Small intestine (tissue), 7 donors: ENCODE measurements around the gene LRP10. TPM values are rescaled to one million over a fixed set of nuclear protein-coding genes. Genes with fewer than 3 reads are reported as not detected.
A peak's percentile ranks its signal among the peaks of the same experiment; 100 is the strongest.

Experiments
- DNase-seq, 2 donors: peaks; one replicate each; pipeline versions ENCODE4 v3.0.0 to v3.0.0-alpha.2; 2013
- FAIRE-seq: peaks from 2 replicates; lab custom pipeline; 2012; peaks lifted over from hg19 to GRCh38; lab: Jason Lieb, UNC
- H3K27ac ChIP-seq, 3 donors: one replicate each; pipeline ENCODE4 v1.5.1; 2013; ENCODE audit warnings: low read length in 2 of 3, mild to moderate bottlenecking in 2 of 3, control low read depth in 1 of 3, inconsistent platforms in 1 of 3, low read depth in 1 of 3, moderate library complexity in 1 of 3
- H3K27me3 ChIP-seq, 3 donors: one replicate each; pipeline ENCODE4 v1.6.1; 2013; ENCODE audit warnings: low read length in 3 of 3, inconsistent platforms in 1 of 3; ENCODE audit not compliant: control insufficient read depth in 3 of 3, insufficient read depth in 3 of 3
- H3K36me3 ChIP-seq, 3 donors: one replicate each; pipeline ENCODE4 v1.6.1; 2013; ENCODE audit warnings: low read length in 3 of 3, inconsistent platforms in 1 of 3, low read depth in 1 of 3, mild to moderate bottlenecking in 1 of 3, moderate library complexity in 1 of 3; ENCODE audit not compliant: control insufficient read depth in 3 of 3, insufficient read depth in 2 of 3
- H3K4me1 ChIP-seq, 3 donors: one replicate each; pipeline ENCODE4 v1.6.1; 2013; ENCODE audit warnings: low read length in 2 of 3, inconsistent platforms in 1 of 3, low read depth in 1 of 3, mild to moderate bottlenecking in 1 of 3, moderate library complexity in 1 of 3; ENCODE audit not compliant: control insufficient read depth in 3 of 3, insufficient read depth in 2 of 3
- H3K4me3 ChIP-seq, 3 donors: one replicate each; pipeline ENCODE4 v1.5.1; 2013; ENCODE audit warnings: low read length in 3 of 3, control low read depth in 1 of 3, inconsistent platforms in 1 of 3, low read depth in 1 of 3, mild to moderate bottlenecking in 1 of 3, moderate library complexity in 1 of 3
- H3K9me3 ChIP-seq, 2 donors: one replicate each; pipeline ENCODE4 v1.6.1; 2013; ENCODE audit warnings: low read depth in 1 of 2, low read length in 1 of 2; ENCODE audit not compliant: control insufficient read depth in 2 of 2, insufficient read depth in 1 of 2
- WGBS, 3 donors: extraction: QIAGEN DNeasy Blood & Tissue Kit; methylation state at CpG; one replicate each; pipeline ENCODE4 v1.1.7; 2013; 5-methylcytosine and 5-hydroxymethylcytosine counted together
- polyA plus RNA-seq, 4 donors: library from polyadenylated mRNA; stranded (reverse) in 3 of 4; unstranded in 1 of 4; fragments of 200-250 nt in 3 of 4; fragments of 120-200 nt in 1 of 4; gene quantifications; one replicate each; pipeline versions ENCODE4 v1.2.1 to v1.2.3, GENCODE V29; 2013
- donor health status: healthy with polysubstance abuse.
- donor health status: control.
- donor health status: control.
- donor health status: Bipolar disorder and iron deficiency.
- donor health status: healthy.

The LRP10 gene
- polyA plus RNA-seq, 4 donors = 19.7 to 107 (median 57.8) TPM

DNA sequence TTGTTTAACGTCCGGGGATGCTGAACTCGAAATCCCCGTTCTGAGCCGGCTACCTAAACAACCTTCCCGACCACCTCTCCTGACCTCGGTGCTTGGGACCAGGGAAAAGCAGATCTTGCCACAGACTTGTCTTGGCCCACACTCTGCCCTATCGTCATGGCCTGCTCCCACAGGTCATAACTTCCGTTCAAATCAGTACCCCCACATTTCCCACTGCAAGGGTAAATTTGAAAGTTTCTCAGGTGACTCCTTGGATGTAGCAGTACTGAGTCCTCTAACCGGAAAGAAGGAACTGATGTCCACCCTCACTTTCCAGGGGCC is 48.0 kb downstream of the LRP10 start:
- Histone ChIP-seq H3K4me3 (peak overlapping the region in 2 of 3 donors; percentile 17 to 35), H3K4me1 (peaks cover 0 to 21% (median 1%) of the 10 kb centered on the region in 3 donors), H3K27me3 (no peaks in the 10 kb centered on the region), H3K36me3 (peaks cover 1 to 39% (median 6%) of the 10 kb centered on the region in 3 donors), H3K9me3 (no peaks in the 10 kb centered on the region), H3K27ac (peak overlapping the region; percentile 78 to 100 (median 81))
- WGBS, 3 donors = 8 to 10% (median 9%) methylated on average over 10 of the region's 10 CpGs
- DNase-seq (no peak), FAIRE-seq (no peak)

DNA sequence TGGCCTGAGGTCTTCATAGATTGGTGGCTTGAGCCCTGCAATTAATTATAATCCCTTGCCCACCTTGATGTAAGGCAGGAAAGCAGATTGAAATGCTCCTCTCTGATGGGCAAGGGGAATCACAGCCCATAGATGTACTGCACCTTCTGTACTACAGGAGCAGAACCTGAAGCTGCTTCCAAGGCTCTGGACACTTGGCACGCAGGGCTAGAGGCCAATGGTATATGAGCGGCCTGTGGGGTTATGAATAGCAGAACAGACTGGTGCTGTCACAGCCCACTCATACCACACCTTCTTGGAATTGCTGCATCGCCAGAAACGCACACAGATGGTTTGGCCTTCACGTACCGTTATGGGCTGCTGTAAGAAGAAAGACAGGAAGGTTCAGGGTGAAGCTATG is 49.2 kb downstream of the LRP10 start:
- no peaks in the 10 kb centered on the region for H3K9me3 ChIP-seq
- H3K36me3 ChIP-seq = peaks cover 1 to 40% (median 8%) of the 10 kb centered on the region in 3 donors
- no peak for DNase-seq
- H3K4me3 ChIP-seq = no peak overlapping the region
- peaks cover 0 to 21% (median 1%) of the 10 kb centered on the region in 3 donors for H3K4me1 ChIP-seq
- H3K27me3 ChIP-seq = no peaks in the 10 kb centered on the region
- no peak overlapping the region for H3K27ac ChIP-seq
- FAIRE-seq = no peak
- WGBS, 3 donors = 93 to 96% (median 95%) methylated on average over 6 of the region's 6 CpGs

DNA sequence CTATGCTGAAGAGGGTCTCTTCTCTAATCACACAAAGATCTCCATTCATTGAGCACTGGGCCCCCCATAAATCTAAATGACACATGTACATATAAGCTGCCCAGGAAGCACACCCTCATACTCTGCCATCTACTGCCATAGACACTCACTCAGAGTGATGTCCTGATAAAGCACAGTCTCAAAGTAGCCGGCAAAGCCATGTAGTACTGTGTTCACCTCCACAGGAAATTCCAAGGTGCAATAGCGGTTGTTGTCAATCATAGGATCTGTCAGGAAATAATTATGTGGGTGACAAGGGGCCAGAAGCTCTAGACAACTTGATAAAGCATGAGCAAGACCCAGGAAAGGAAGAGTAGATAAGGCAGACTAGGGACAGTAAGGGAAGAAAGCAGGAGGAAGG is 50.8 kb downstream of the LRP10 start:
- DNase-seq (no peak), FAIRE-seq (no peak)
- Histone ChIP-seq H3K4me1 (peaks cover 0 to 29% (median 1%) of the 10 kb centered on the region in 3 donors), H3K27me3 (no peaks in the 10 kb centered on the region), H3K36me3 (peaks cover 1 to 44% (median 8%) of the 10 kb centered on the region in 3 donors), H3K4me3 (no peak overlapping the region), H3K27ac (peak overlapping the region in 1 of 3 donors; percentile 67), H3K9me3 (no peaks in the 10 kb centered on the region)
- 82 to 87% (median 83%) methylated on average over 2 of the region's 2 CpGs for WGBS, 3 donors

DNA sequence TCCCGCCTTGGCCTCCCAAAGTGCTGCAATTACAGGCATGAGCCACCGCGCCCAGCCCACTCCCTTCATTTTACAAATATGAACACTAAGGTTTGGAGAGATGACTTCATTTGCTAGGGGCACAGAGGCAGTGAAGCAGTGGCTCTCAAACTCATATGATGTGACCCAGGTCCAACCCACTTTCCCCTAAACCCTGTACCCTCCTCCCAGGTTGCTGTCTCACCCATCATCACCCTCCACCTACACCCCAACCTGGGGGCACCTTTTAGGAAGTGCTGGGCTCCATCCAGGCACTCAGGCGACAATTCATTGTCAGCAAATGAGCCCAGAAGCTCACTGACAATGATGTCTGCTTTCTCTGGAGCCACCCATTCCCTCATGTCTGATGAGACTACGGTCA is 52.2 kb downstream of the LRP10 start:
- no peak for DNase-seq
- H3K4me3 ChIP-seq = no peak overlapping the region
- 97 to 98% (median 97%) methylated on average over 5 of the region's 5 CpGs for WGBS, 3 donors

DNA sequence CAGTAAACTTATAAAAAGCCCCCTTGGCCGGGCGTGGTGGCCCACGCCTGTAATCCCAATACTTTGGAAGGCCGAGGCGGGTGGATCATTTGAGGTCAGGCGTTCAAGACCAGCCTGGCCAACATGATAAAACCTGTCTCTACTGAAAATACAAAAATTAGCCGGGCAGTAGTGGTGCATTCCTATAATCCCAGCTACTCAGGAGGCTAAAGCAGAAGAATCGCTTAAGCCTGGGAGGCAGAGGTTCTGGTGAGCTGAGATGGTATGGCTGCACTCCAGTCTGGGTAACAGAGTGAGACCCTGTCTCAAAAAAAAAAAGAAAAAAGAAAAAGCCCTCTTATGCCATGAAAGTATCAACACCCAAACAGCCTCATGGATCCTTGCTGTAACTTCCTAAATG is 54.0 kb downstream of the LRP10 start:
- peaks cover 1 to 45% (median 8%) of the 10 kb centered on the region in 3 donors for H3K36me3 ChIP-seq
- no peak overlapping the region for H3K4me3 ChIP-seq
- H3K27ac ChIP-seq = no peak overlapping the region
- H3K27me3 ChIP-seq = no peaks in the 10 kb centered on the region
- WGBS, 3 donors = 93 to 97% (median 95%) methylated on average over 8 of the region's 8 CpGs
- FAIRE-seq (no peak), DNase-seq (no peak)
- no peaks in the 10 kb centered on the region for H3K9me3 ChIP-seq
- H3K4me1 ChIP-seq = peaks cover 0 to 35% (median 4%) of the 10 kb centered on the region in 3 donors

More for the DNA sequence above, 52.2 kb downstream of the LRP10 start:
- no peaks in the 10 kb centered on the region for H3K9me3 ChIP-seq
- H3K4me1 ChIP-seq = peaks cover 1 to 36% (median 4%) of the 10 kb centered on the region in 3 donors
- no peak overlapping the region for H3K27ac ChIP-seq
- peaks cover 1 to 46% (median 8%) of the 10 kb centered on the region in 3 donors for H3K36me3 ChIP-seq
- no peak for FAIRE-seq
- no peaks in the 10 kb centered on the region for H3K27me3 ChIP-seq

DNA sequence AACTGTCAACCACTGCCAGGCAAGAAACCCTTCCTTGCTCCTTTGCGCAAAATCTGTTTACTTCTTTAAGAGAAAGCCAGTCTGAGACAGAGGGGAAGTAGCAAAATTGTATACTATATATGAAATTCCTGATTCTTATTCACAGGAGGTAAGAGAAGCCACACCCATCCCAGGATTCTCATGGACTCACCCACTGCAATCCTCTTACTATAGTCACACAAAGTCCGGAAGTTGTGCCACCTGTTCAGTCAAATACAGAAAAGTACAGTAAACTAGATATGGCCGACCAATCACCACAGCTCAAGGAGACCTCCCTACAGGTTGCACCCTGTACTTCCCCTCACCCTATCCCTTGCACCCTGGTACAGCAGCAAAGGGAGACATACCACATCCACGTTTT is 54.8 kb downstream of the LRP10 start:
- peak; percentile 56 to 71 for DNase-seq
- FAIRE-seq = no peak
- H3K9me3 ChIP-seq = no peaks in the 10 kb centered on the region
- peaks cover 1 to 41% (median 8%) of the 10 kb centered on the region in 3 donors for H3K36me3 ChIP-seq
- peak overlapping the region in 1 of 3 donors; percentile 39 for H3K27ac ChIP-seq
- H3K27me3 ChIP-seq = no peaks in the 10 kb centered on the region
- peaks cover 0 to 39% (median 4%) of the 10 kb centered on the region in 3 donors for H3K4me1 ChIP-seq
- 52 to 70% (median 54%) methylated on average over 4 of the region's 4 CpGs for WGBS, 3 donors
- H3K4me3 ChIP-seq = no peak overlapping the region

DNA sequence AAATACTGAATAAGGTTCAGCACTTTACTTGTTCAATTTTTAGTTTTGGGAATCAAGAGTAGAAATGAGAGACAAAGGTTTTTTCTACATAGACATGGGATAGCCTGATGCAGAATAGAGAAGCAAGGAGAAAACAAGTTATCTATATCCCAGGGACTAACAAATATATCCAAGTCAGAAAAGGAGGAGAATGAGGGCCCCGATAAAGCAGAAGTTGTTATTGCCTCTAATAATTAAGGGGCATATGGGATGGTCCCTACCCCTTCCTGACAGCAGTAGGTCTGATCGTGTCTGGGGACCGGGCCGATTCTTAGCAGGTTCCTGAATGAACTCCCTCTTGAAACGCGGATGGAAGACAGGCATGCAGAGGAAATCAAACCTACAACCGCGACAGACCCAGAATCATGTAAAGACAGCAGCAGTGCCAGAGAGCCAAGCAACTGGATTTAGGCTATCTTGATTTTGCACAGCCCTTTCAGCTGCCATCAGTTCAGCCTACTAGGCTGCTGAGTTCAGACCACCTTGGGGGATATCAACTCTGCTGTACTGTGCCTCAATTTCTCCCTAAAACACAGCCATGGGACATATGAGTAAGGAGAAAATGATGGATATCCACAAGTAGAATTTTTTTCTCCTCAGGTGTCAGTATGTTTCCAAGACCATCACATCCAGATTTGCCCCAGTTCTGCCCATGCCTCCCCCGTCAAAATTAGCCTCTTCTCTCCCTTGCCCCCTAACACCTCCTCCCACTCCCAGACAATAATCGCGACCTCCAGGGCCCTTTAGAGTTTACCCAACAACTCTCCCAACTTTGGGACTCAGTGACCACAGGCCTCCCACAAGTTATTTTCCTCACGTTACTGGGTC is 56.9 kb downstream of the LRP10 start:
- no peaks in the 10 kb centered on the region for H3K27me3 ChIP-seq
- H3K4me3 ChIP-seq = peak overlapping the region; percentile 64 to 94 (median 82)
- H3K36me3 ChIP-seq = peaks cover 1 to 32% (median 8%) of the 10 kb centered on the region in 3 donors
- 4 to 8% (median 7%) methylated on average over 12 of the region's 12 CpGs for WGBS, 3 donors
- FAIRE-seq (no peak), DNase-seq (peak in 1 of 2 donors; percentile 35)
- peaks cover 0 to 28% (median 4%) of the 10 kb centered on the region in 3 donors for H3K4me1 ChIP-seq
- H3K27ac ChIP-seq = peak overlapping the region; percentile 59 to 94 (median 91)
- H3K9me3 ChIP-seq = no peaks in the 10 kb centered on the region

DNA sequence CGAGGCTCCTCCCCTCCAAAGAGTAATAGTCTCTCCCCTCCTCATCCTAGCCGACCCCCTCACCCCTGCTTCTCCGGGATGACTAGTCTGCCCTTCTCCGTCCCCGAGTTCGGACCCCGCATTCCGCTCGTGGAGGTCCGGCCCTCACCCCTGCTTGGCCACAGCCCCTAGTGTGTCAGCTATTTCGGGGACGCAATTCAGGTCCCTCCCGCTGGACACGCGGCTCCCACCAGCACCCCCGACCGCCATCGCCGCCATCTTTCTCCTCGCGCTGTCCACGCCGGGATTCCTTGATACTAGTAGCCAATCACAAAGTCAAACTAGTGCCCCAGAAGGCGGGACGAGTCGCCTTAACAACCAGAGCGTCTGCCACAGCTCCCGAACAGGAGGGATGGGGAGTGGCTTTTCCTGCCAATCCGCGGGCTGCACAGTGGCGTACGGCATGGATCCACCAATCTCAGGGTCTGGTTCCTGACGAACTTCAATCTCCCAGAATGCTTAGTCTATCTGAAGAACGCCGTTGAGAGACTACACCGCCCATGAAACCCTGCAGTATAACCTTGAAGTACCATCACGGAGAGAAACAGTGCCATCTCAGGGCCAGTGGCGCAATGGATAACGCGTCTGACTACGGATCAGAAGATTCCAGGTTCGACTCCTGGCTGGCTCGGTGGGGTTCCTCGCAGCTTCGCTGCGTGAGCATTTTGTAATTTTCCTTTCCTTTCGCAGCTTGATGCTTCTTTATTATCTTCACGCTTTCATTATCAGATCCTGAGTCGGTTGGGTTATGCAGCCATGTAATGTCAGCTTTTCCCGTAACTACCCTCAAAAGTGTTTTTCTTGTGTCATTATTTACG is 57.8 kb downstream of the LRP10 start, which contains the start of gene PRMT5:
Gene PRMT5 (minus strand): TSS at position 273 of the 857 bp plus-strand sequence. CDS start 15 bp downstream, at position 258.
- Histone ChIP-seq H3K4me3 (peak within 1 kb of the TSS; percentile 64 to 94 (median 82)), H3K4me1 (peaks cover 0 to 28% (median 4%) of the 10 kb centered on the region in 3 donors), H3K9me3 (no peaks in the 10 kb centered on the region), H3K36me3 (peaks cover 0 to 23% (median 4%) of the 10 kb centered on the region in 3 donors), H3K27me3 (no peaks in the 10 kb centered on the region), H3K27ac (peak within 1 kb of the TSS; percentile 59 to 94 (median 91))
- WGBS, 3 donors = 0% methylated on average over 51 of the region's 51 CpGs
- FAIRE-seq = no peak
- DNase-seq = peak; percentile 100
